HS-5 (cell line): ENCODE measurements around the gene C4orf51.
"Not testable (repeated sequence)": the region's sequence is repeated elsewhere in the genome, so short reads cannot be mapped to it uniquely, and the experiment has no call there.

Source experiments
- DNase-seq: peaks from one replicate; pipeline ENCODE4 v3.0.0-alpha.2; 2012; ENCODE audit warnings: low read depth

Gene C4orf51

GRCh38 chr4:145679991-145680455 is at the start of gene C4orf51:
Gene C4orf51 (plus strand): TSS chr4:145680146. CDS start chr4:145680204, 58 bp downstream.
- peak; percentile 2 for DNase-seq

GRCh38 chr4:145635117-145635516 is 44.8 kb upstream of the C4orf51 start:
- no peak for DNase-seq

- DNase-seq: no peak
These were observed 44.3 kb upstream of the C4orf51 start for GRCh38 chr4:145635630-145636029.

- DNase-seq: no peak
These were observed 40.7 kb upstream of the C4orf51 start for GRCh38 chr4:145639186-145639698.

- not testable (repeated sequence) for DNase-seq
These were observed 39.7 kb upstream of the C4orf51 start for GRCh38 chr4:145640236-145640635.

- no peak for DNase-seq
These were observed 36.7 kb upstream of the C4orf51 start for GRCh38 chr4:145643295-145643694.

GRCh38 chr4:145644699-145645098 is 35.2 kb upstream of the C4orf51 start:
- no peak for DNase-seq

- no peak for DNase-seq
These were observed 23.8 kb upstream of the C4orf51 start for GRCh38 chr4:145656156-145656555.

GRCh38 chr4:145660064-145660463 is 19.9 kb upstream of the C4orf51 start:
- DNase-seq: no peak

GRCh38 chr4:145663194-145663593 is 16.8 kb upstream of the C4orf51 start:
- DNase-seq: no peak

GRCh38 chr4:145665773-145666172 is 14.2 kb upstream of the C4orf51 start:
- no peak for DNase-seq

- no peak for DNase-seq
These were observed 9.5 kb upstream of the C4orf51 start for GRCh38 chr4:145670422-145670821.

- peak; percentile 20 for DNase-seq
These were observed 426 bp upstream of the C4orf51 start for GRCh38 chr4:145679520-145679919.

GRCh38 chr4:145680902-145681301 is 956 bp downstream of the C4orf51 start:
- no peak for DNase-seq

GRCh38 chr4:145681518-145681917 is 1.6 kb downstream of the C4orf51 start:
- DNase-seq: no peak

GRCh38 chr4:145681956-145682355 is 2.0 kb downstream of the C4orf51 start:
- peak; percentile 30 for DNase-seq

GRCh38 chr4:145686991-145687390 is 7.0 kb downstream of the C4orf51 start:
- no peak for DNase-seq

- no peak for DNase-seq
These were observed 10.7 kb downstream of the C4orf51 start for GRCh38 chr4:145690610-145691009.

GRCh38 chr4:145691416-145691815 is 11.5 kb downstream of the C4orf51 start:
- DNase-seq: not testable (repeated sequence)

- DNase-seq: no peak
These were observed 15.0 kb downstream of the C4orf51 start for GRCh38 chr4:145694929-145695328.

- no peak for DNase-seq
These were observed 17.4 kb downstream of the C4orf51 start for GRCh38 chr4:145697332-145697731.

- DNase-seq: no peak
These were observed 18.6 kb downstream of the C4orf51 start for GRCh38 chr4:145698507-145698906.

GRCh38 chr4:145703850-145704497 is 24.0 kb downstream of the C4orf51 start:
- no peak for DNase-seq

GRCh38 chr4:145709336-145709735 is 29.4 kb downstream of the C4orf51 start:
- no peak for DNase-seq
